Stimulated activated CD4-positive, alpha-beta T cell treated with anti-CD3 and anti-CD28 coated beads, Interleukin-4, amount 100 ng/mL, for 24 hours (primary cell): Measurements from ENCODE around the gene CFAP298.
A peak's percentile ranks its signal among the peaks of the same experiment; 100 is the strongest.
"Not testable (repeated sequence)": the region's sequence is repeated elsewhere in the genome, so short reads cannot be mapped to it uniquely, and the experiment has no call there.

Experiments
- DNase-seq: peaks from one replicate; pipeline ENCODE4 v3.0.0-alpha.2; 2020

Gene CFAP298

GRCh38 chr21:32612075-32612998 is at the start of gene CFAP298:
CFAP298 (minus strand) TSS chr21:32612377; CDS start chr21:32612243, 134 bp downstream.
- DNase-seq: peak; percentile 88

GRCh38 chr21:32661026-32661782 is 49.0 kb upstream of the CFAP298 start:
- DNase-seq: not testable (repeated sequence)

- DNase-seq: no peak
Observed at GRCh38 chr21:32658524-32658923, 46.3 kb upstream of the CFAP298 start.

- DNase-seq: peak; percentile 14
Observed at GRCh38 chr21:32653326-32653901, 41.2 kb upstream of the CFAP298 start.

- DNase-seq: no peak
Observed at GRCh38 chr21:32648165-32648564, 36.0 kb upstream of the CFAP298 start.

GRCh38 chr21:32645261-32646182 is 33.3 kb upstream of the CFAP298 start:
- DNase-seq: no peak

- DNase-seq: no peak
Observed at GRCh38 chr21:32641710-32642698, 29.8 kb upstream of the CFAP298 start.

GRCh38 chr21:32626621-32627196 is 14.5 kb upstream of the CFAP298 start:
- DNase-seq: no peak

GRCh38 chr21:32618218-32618617 is 6.0 kb upstream of the CFAP298 start:
- not testable (repeated sequence) for DNase-seq

GRCh38 chr21:32613436-32614043 is 1.4 kb upstream of the CFAP298 start:
- DNase-seq: no peak

GRCh38 chr21:32612999-32613337 is 791 bp upstream of the CFAP298 start:
- DNase-seq: no peak

GRCh38 chr21:32611471-32611997 is 643 bp downstream of the CFAP298 start:
- peak; percentile 38 for DNase-seq

GRCh38 chr21:32610940-32611339 is 1.2 kb downstream of the CFAP298 start:
- DNase-seq: not testable (repeated sequence)

- DNase-seq: no peak
Observed at GRCh38 chr21:32608851-32609250, 3.3 kb downstream of the CFAP298 start.

GRCh38 chr21:32605469-32605868 is 6.7 kb downstream of the CFAP298 start:
- DNase-seq: no peak

- no peak for DNase-seq
Observed at GRCh38 chr21:32604464-32604863, 7.7 kb downstream of the CFAP298 start.

- no peak for DNase-seq
Observed at GRCh38 chr21:32603131-32603530, 9.0 kb downstream of the CFAP298 start.

- DNase-seq: no peak
Observed at GRCh38 chr21:32602099-32602498, 10.1 kb downstream of the CFAP298 start.

- DNase-seq: no peak
Observed at GRCh38 chr21:32599526-32599925, 12.7 kb downstream of the CFAP298 start.

GRCh38 chr21:32599091-32599490 is 13.1 kb downstream of the CFAP298 start:
- DNase-seq: no peak
